Trophoblast cell (in vitro differentiated cells and primary cell): Measurements from ENCODE around the gene CD6.

Source experiments
- DNase-seq, 2 donors: peaks; one replicate each; pipeline ENCODE4 v3.0.0-alpha.2; 2016
- H2AFZ ChIP-seq: 2 replicates; pipeline ENCODE4 v1.6.1; 2013; ENCODE audit warnings: low read length, moderate library complexity, mild to moderate bottlenecking; ENCODE audit not compliant: insufficient read depth, poor library complexity
- H2AK5ac ChIP-seq: 2 replicates; pipeline ENCODE4 v1.6.1; 2013; ENCODE audit warnings: mild to moderate bottlenecking, low read length
- H2BK120ac ChIP-seq: 2 replicates; pipeline ENCODE4 v1.6.1; 2013; ENCODE audit warnings: low read length, mild to moderate bottlenecking, moderate library complexity; ENCODE audit not compliant: insufficient read depth, poor library complexity
- H2BK12ac ChIP-seq: 2 replicates; pipeline ENCODE4 v1.6.1; 2013; ENCODE audit warnings: mild to moderate bottlenecking, low read length, moderate library complexity
- H2BK5ac ChIP-seq: 2 replicates; pipeline ENCODE4 v1.6.1; 2013; ENCODE audit warnings: low read length, low read depth, moderate library complexity, mild to moderate bottlenecking; ENCODE audit not compliant: poor library complexity
- H3K14ac ChIP-seq: 2 replicates; pipeline ENCODE4 v1.6.1; 2013; ENCODE audit warnings: mild to moderate bottlenecking, low read length
- H3K18ac ChIP-seq: 2 replicates; pipeline ENCODE4 v1.6.1; 2013; ENCODE audit warnings: mild to moderate bottlenecking, low read length
- H3K23ac ChIP-seq: 2 replicates; pipeline ENCODE4 v1.6.1; 2013; ENCODE audit warnings: low read length
- H3K27ac ChIP-seq: 2 replicates; pipeline ENCODE4 v1.5.1; 2013; ENCODE audit warnings: low read depth, mild to moderate bottlenecking, inconsistent platforms, low read length, moderate library complexity
- H3K27me3 ChIP-seq: 2 replicates; pipeline ENCODE4 v1.6.1; 2013; ENCODE audit warnings: inconsistent platforms, mild to moderate bottlenecking, low read length, moderate library complexity; ENCODE audit not compliant: insufficient read depth
- H3K36me3 ChIP-seq, 2 experiments: 1 replicate in 1 of 2; 2 replicates in 1 of 2; pipeline ENCODE4 v1.6.1; 2013; ENCODE audit warnings: low read length in 2 of 2, mild to moderate bottlenecking in 2 of 2, moderate library complexity in 1 of 2; ENCODE audit not compliant: insufficient read depth in 2 of 2, control insufficient read depth in 1 of 2
- H3K4ac ChIP-seq: 2 replicates; pipeline ENCODE4 v1.6.1; 2013; ENCODE audit warnings: low read depth, mild to moderate bottlenecking, low read length, moderate library complexity
- H3K4me1 ChIP-seq, 2 experiments: 1 replicate in 1 of 2; 2 replicates in 1 of 2; pipeline ENCODE4 v1.6.1; 2013; ENCODE audit warnings: low read length in 2 of 2, mild to moderate bottlenecking in 2 of 2, moderate library complexity in 1 of 2; ENCODE audit not compliant: insufficient read depth in 2 of 2, control insufficient read depth in 1 of 2
- H3K4me2 ChIP-seq: 2 replicates; pipeline ENCODE4 v1.6.1; 2013; ENCODE audit warnings: inconsistent platforms, mild to moderate bottlenecking, low read length, moderate library complexity
- H3K4me3 ChIP-seq: 2 replicates; pipeline ENCODE4 v1.5.1; 2013; ENCODE audit warnings: mild to moderate bottlenecking, low read depth, low read length, inconsistent platforms
- H3K79me1 ChIP-seq: one replicate; pipeline ENCODE4 v1.6.1; 2013; ENCODE audit warnings: low read length
- H3K79me2 ChIP-seq: 2 replicates; pipeline ENCODE4 v1.6.1; 2013; ENCODE audit warnings: low read length, mild to moderate bottlenecking; ENCODE audit not compliant: control insufficient read depth, insufficient read depth, poor library complexity
- H3K9ac ChIP-seq: 2 replicates; pipeline ENCODE4 v1.6.1; 2013; ENCODE audit warnings: mild to moderate bottlenecking, low read length
- H3K9me3 ChIP-seq: 2 replicates; pipeline ENCODE4 v1.6.1; 2013; ENCODE audit warnings: low read depth, mild to moderate bottlenecking, control low read depth, inconsistent platforms, low read length; ENCODE audit not compliant: insufficient read depth
- H4K12ac ChIP-seq: 2 replicates; pipeline ENCODE4 v1.6.1; 2013; ENCODE audit warnings: low read depth, mild to moderate bottlenecking, low read length, moderate library complexity
- H4K8ac ChIP-seq: 2 replicates; pipeline ENCODE4 v1.6.1; 2013; ENCODE audit warnings: low read depth, mild to moderate bottlenecking, low read length, moderate library complexity
- H4K91ac ChIP-seq: one replicate; pipeline ENCODE4 v1.6.1; 2013; ENCODE audit warnings: low read depth, mild to moderate bottlenecking, low read length, moderate library complexity
- WGBS: extraction: QIAGEN DNeasy Blood & Tissue Kit; methylation state at CpG from one replicate; pipeline ENCODE4 v1.1.7; 2013; ENCODE audit warnings: missing lambda C conversion rate; ENCODE audit not compliant: insufficient read length, insufficient coverage; ENCODE audit errors: extremely low coverage; 5-methylcytosine and 5-hydroxymethylcytosine counted together

The CD6 gene

DNA sequence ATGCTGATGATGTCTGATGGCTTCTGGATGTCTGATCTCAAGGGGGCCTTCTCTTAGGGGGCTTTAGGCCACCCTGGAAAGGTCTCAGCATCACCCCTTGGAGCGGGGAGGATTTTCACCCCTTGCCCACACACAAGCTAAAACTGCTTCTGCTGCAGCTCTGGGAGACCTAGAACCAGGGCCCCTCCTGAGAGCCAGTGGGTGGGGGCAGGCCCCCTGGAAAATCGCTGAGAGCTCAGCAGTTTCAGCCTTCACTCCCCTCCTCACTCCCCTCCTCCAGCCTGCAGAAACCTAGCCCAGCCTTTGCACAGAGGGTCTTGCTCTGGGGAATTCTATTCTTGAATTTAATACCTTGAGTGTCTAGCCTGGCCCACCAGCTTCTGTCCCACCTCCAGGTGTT is 17.2 kb downstream of the CD6 start:
- Histone ChIP-seq H3K27me3 (no peaks in the 10 kb centered on the region), H3K79me1 (no peaks in the 10 kb centered on the region), H2AFZ (no peak overlapping the region), H2BK12ac (no peak overlapping the region), H3K4me2 (no peak overlapping the region), H4K12ac (no peak overlapping the region), H3K4me1 (no peaks in the 10 kb centered on the region), H3K79me2 (no peaks in the 10 kb centered on the region), H3K4me3 (no peak overlapping the region), H3K18ac (no peak overlapping the region), H2BK120ac (no peak overlapping the region), H3K36me3 (no peaks in the 10 kb centered on the region), H3K4ac (no peak overlapping the region), H3K23ac (no peak overlapping the region), H4K91ac (no peak overlapping the region), H4K8ac (no peak overlapping the region), H3K9me3 (no peaks in the 10 kb centered on the region), H3K9ac (no peak overlapping the region), H2AK5ac (no peak overlapping the region), H3K27ac (no peak overlapping the region), H3K14ac (no peak overlapping the region), H2BK5ac (no peak overlapping the region)
- no CpG with 5 or more reads among the region's 2 CpGs for WGBS
- no peak for DNase-seq

GRCh38 chr11:60989093-60989650 is 17.7 kb downstream of the CD6 start:
- Histone ChIP-seq H3K4me1 (no peaks in the 10 kb centered on the region), H3K79me1 (no peaks in the 10 kb centered on the region), H3K27ac (no peak overlapping the region), H4K8ac (no peak overlapping the region), H3K4ac (no peak overlapping the region), H2AFZ (no peak overlapping the region), H4K91ac (no peak overlapping the region), H3K4me3 (no peak overlapping the region), H3K9ac (no peak overlapping the region), H4K12ac (no peak overlapping the region), H3K18ac (no peak overlapping the region), H3K27me3 (no peaks in the 10 kb centered on the region), H3K36me3 (no peaks in the 10 kb centered on the region), H3K79me2 (no peaks in the 10 kb centered on the region), H3K14ac (no peak overlapping the region), H2BK120ac (no peak overlapping the region), H3K9me3 (no peaks in the 10 kb centered on the region), H2BK5ac (no peak overlapping the region), H3K23ac (no peak overlapping the region), H3K4me2 (no peak overlapping the region), H2BK12ac (no peak overlapping the region), H2AK5ac (no peak overlapping the region)
- DNase-seq = no peak
- no CpG with 5 or more reads among the region's 12 CpGs for WGBS

DNA sequence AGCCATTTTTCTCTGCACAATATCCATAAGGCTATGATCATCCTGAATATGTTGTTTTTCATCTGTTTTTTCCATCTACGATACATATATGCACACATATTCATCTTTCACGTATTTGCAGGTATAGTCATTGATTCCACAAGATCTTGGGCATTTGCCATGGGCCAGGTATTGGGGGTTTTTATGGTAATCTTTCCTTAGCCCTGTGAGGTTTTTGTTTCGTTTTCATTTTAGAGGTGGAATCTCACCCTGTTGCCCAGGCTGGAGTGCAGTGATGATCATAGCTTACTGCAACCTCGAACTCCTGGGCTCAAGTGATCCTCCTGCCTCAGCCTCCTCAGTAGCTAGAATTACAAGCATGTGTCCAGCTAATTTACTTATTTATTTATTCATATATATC is 20.0 kb downstream of the CD6 start:
- H2AK5ac ChIP-seq = no peak overlapping the region
- H4K91ac ChIP-seq = no peak overlapping the region
- no peak overlapping the region for H3K14ac ChIP-seq
- H3K79me1 ChIP-seq = no peaks in the 10 kb centered on the region
- H3K4me2 ChIP-seq = no peak overlapping the region
- no peak overlapping the region for H3K9ac ChIP-seq
- no peak overlapping the region for H2BK120ac ChIP-seq
- no peak overlapping the region for H2BK12ac ChIP-seq
- no peak overlapping the region for H3K23ac ChIP-seq
- no peak overlapping the region for H4K8ac ChIP-seq
- no peaks in the 10 kb centered on the region for H3K27me3 ChIP-seq
- H3K4me1 ChIP-seq = no peaks in the 10 kb centered on the region
- no peak for DNase-seq
- H4K12ac ChIP-seq = no peak overlapping the region
- no peak overlapping the region for H3K4me3 ChIP-seq
- H3K9me3 ChIP-seq = no peaks in the 10 kb centered on the region
- no peaks in the 10 kb centered on the region for H3K79me2 ChIP-seq
- no CpG with 5 or more reads among the region's 4 CpGs for WGBS
- H3K18ac ChIP-seq = no peak overlapping the region
- no peak overlapping the region for H2AFZ ChIP-seq
- no peaks in the 10 kb centered on the region for H3K36me3 ChIP-seq
- H3K27ac ChIP-seq = no peak overlapping the region
- no peak overlapping the region for H3K4ac ChIP-seq
- no peak overlapping the region for H2BK5ac ChIP-seq

GRCh38 chr11:60992842-60993409 is 21.4 kb downstream of the CD6 start:
- Histone ChIP-seq H3K79me2 (no peaks in the 10 kb centered on the region), H3K27me3 (no peaks in the 10 kb centered on the region), H3K23ac (no peak overlapping the region), H3K4me3 (no peak overlapping the region), H3K9me3 (no peaks in the 10 kb centered on the region), H3K27ac (no peak overlapping the region), H3K4me1 (no peaks in the 10 kb centered on the region), H3K36me3 (no peaks in the 10 kb centered on the region), H3K4ac (no peak overlapping the region), H4K91ac (no peak overlapping the region), H3K79me1 (no peaks in the 10 kb centered on the region), H2BK120ac (no peak overlapping the region), H4K8ac (no peak overlapping the region), H2AFZ (no peak overlapping the region), H3K18ac (no peak overlapping the region), H3K14ac (no peak overlapping the region), H2BK12ac (no peak overlapping the region), H3K9ac (no peak overlapping the region), H4K12ac (no peak overlapping the region), H2AK5ac (no peak overlapping the region), H2BK5ac (no peak overlapping the region), H3K4me2 (no peak overlapping the region)
- WGBS = no CpG with 5 or more reads among the region's 5 CpGs
- DNase-seq = no peak
